Mesothelial cell of epicardium (in vitro differentiated cells): ENCODE results near the gene CLMP. TPM values are rescaled to one million over a fixed set of nuclear protein-coding genes. Genes with fewer than 3 reads are reported as not detected.

ENCODE experiments used
- DNase-seq, 2 experiments: peaks; one replicate each; pipeline ENCODE4 v3.0.0; 2021; ENCODE audit warnings: low spot score in 2 of 2; ENCODE audit not compliant: unreplicated experiment in 2 of 2
- H3K27ac Mint-ChIP-seq: 2 replicates; pipeline ENCODE4 v1.8.0; 2021; ENCODE audit warnings: mixed read lengths
- H3K27me3 Mint-ChIP-seq: 2 replicates; pipeline ENCODE4 v1.8.0; 2021; ENCODE audit warnings: low read depth, mixed read lengths
- H3K36me3 Mint-ChIP-seq: 2 replicates; pipeline ENCODE4 v1.8.0; 2021; ENCODE audit warnings: mixed read lengths
- H3K4me1 Mint-ChIP-seq: 2 replicates; pipeline ENCODE4 v1.8.0; 2021; ENCODE audit warnings: mixed read lengths
- H3K4me3 Mint-ChIP-seq: 2 replicates; pipeline ENCODE4 v1.8.0; 2021; ENCODE audit warnings: mild to moderate bottlenecking, moderate library complexity, mixed read lengths
- H3K9me3 Mint-ChIP-seq: 2 replicates; pipeline ENCODE4 v1.8.0; 2021; ENCODE audit warnings: mixed read lengths
- CTCF ChIP-seq: fragments of 200-600 bp; sonication (generic); IDR thresholded peaks from one replicate; pipeline ENCODE4 v1.5.0; 2021; ENCODE audit warnings: antibody characterized with exemption; ENCODE audit not compliant: unreplicated experiment
- total RNA-seq: library from RNA; stranded (reverse); gene quantifications from 3 replicates; pipeline ENCODE4 v1.2.1, GENCODE V29; 2021

CLMP gene
- total RNA-seq, 1 donor from 2014 or later, result 18.0 TPM

DNA sequence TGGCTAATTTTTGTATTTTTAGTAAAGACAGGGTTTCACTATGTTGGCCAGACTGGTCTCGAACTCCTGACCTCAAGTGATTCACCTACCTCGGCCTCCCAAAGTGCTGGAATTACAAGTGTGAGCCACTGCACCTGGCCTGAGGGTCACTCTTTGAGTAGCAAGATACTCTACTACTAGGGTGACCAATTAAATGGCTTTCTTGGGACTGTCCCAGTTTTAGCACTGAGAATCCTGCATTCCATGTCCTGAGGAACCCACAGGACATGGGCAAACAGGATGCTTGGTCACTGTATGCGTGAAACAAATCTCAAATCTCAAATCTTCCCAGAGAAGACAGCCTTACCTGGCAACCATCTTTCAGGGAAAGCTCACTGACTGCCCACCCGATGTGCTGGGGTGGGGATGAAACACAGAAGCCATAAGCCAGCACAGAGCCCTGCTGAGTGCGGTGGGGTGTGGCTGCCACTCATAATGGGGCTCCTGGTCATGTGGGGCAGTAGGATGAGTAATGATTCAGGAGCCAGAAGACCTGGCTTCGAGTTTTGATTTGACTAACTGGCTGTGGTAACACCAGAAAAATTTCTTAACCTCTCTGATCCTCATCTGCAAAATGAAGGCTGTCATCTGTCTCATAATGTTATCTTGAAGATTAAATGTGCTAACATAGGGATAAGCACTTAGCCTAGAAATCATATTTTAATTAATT, 11.5 kb downstream of the CLMP start:
- Mint-ChIP-seq H3K4me3 (no peak overlapping the region), H3K9me3 (no peaks in the 10 kb centered on the region), H3K36me3 (no peaks in the 10 kb centered on the region), H3K27me3 (peaks cover 10% of the 10 kb centered on the region), H3K27ac (no peak overlapping the region), H3K4me1 (peaks cover 13% of the 10 kb centered on the region)
- no peak for DNase-seq
- TF ChIP-seq CTCF, result no peak

DNA sequence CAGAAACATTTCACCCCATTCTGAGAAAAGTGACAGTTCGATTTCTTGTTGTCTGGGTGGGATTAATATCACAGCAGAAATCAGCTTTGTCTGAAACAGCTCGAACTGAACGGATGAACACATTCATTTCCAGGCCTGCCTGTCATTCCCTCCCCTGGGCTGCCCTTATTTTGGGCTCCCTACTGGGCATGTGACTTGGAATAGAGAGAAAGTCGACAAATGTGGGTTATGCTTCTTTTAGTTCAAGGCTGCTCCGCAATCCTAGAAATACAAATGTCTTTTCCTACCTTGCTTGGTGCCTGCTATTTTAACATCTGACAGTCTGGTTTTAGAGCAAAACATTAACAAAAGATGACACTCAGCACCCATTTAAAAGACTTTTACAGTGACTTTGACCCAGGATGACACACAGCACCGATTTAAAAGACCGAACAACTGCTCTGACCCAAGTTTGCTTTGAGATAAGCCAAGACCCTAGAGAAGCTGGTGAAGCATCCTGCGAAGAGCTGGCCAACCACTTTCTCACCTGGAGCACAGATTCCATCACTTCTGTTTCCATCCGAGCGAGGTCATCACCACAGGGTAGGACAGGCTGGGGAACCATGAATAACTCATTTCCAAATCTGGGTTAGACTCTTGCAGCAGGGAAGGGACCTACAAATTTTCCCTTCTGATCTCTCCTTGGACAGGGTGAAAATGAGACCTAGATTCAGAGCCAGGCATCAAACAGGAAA, 13.1 kb downstream of the CLMP start:
- no peak overlapping the region for H3K27ac Mint-ChIP-seq
- peaks cover 7% of the 10 kb centered on the region for H3K27me3 Mint-ChIP-seq
- H3K36me3 Mint-ChIP-seq, result no peaks in the 10 kb centered on the region
- no peak for TF ChIP-seq CTCF
- no peak for DNase-seq
- no peaks in the 10 kb centered on the region for H3K4me1 Mint-ChIP-seq
- H3K4me3 Mint-ChIP-seq, result no peak overlapping the region
- H3K9me3 Mint-ChIP-seq, result no peaks in the 10 kb centered on the region

GRCh38 chr11:123181075-123181474, 14.0 kb downstream of the CLMP start:
- Mint-ChIP-seq H3K27ac (no peak overlapping the region), H3K4me3 (no peak overlapping the region), H3K27me3 (peaks cover 7% of the 10 kb centered on the region), H3K36me3 (no peaks in the 10 kb centered on the region), H3K4me1 (no peaks in the 10 kb centered on the region), H3K9me3 (no peaks in the 10 kb centered on the region)
- TF ChIP-seq CTCF, result no peak
- no peak for DNase-seq

- no peak overlapping the region for H3K4me3 Mint-ChIP-seq
- H3K36me3 Mint-ChIP-seq, result no peaks in the 10 kb centered on the region
- TF ChIP-seq CTCF, result no peak
- DNase-seq, result no peak
- no peak overlapping the region for H3K27ac Mint-ChIP-seq
- no peaks in the 10 kb centered on the region for H3K9me3 Mint-ChIP-seq
- H3K27me3 Mint-ChIP-seq, result peaks cover 5% of the 10 kb centered on the region
- H3K4me1 Mint-ChIP-seq, result no peaks in the 10 kb centered on the region
Observed at GRCh38 chr11:123180574-123180973, 14.5 kb downstream of the CLMP start.

DNA sequence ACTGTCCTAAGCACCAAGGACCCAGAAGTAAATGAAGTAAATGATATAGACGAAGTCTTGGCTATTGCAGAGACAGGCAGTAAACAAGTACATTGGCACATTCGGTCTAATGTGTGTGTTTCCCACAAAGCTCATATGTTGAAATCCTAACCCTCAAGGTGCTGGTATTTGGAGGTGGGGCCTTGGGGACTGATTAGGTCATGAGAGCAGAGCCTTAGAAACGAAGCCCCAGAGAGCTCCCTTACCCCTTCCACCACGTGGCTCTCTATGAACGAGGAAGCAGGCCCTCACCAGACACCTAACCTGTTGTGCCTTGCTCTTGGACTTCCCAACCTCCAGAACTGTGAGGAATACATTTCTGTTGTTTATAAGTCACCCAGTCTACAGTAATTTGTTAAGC, 14.9 kb downstream of the CLMP start:
- Mint-ChIP-seq H3K9me3 (no peaks in the 10 kb centered on the region), H3K36me3 (no peaks in the 10 kb centered on the region), H3K4me1 (peaks cover 1% of the 10 kb centered on the region), H3K4me3 (no peak overlapping the region), H3K27me3 (peaks cover 4% of the 10 kb centered on the region), H3K27ac (no peak overlapping the region)
- TF ChIP-seq CTCF, result no peak
- DNase-seq, result no peak
